Trophoblast cell (in vitro differentiated cells and primary cell): ENCODE measurements around the gene CLMN.

Experiments used
- DNase-seq, 2 donors: peaks; one replicate each; pipeline ENCODE4 v3.0.0-alpha.2; 2016
- H2AFZ ChIP-seq: 2 replicates; pipeline ENCODE4 v1.6.1; 2013; ENCODE audit warnings: low read length, moderate library complexity, mild to moderate bottlenecking; ENCODE audit not compliant: insufficient read depth, poor library complexity
- H2AK5ac ChIP-seq: 2 replicates; pipeline ENCODE4 v1.6.1; 2013; ENCODE audit warnings: mild to moderate bottlenecking, low read length
- H2BK120ac ChIP-seq: 2 replicates; pipeline ENCODE4 v1.6.1; 2013; ENCODE audit warnings: low read length, mild to moderate bottlenecking, moderate library complexity; ENCODE audit not compliant: insufficient read depth, poor library complexity
- H2BK12ac ChIP-seq: 2 replicates; pipeline ENCODE4 v1.6.1; 2013; ENCODE audit warnings: mild to moderate bottlenecking, low read length, moderate library complexity
- H2BK5ac ChIP-seq: 2 replicates; pipeline ENCODE4 v1.6.1; 2013; ENCODE audit warnings: low read length, low read depth, moderate library complexity, mild to moderate bottlenecking; ENCODE audit not compliant: poor library complexity
- H3K14ac ChIP-seq: 2 replicates; pipeline ENCODE4 v1.6.1; 2013; ENCODE audit warnings: mild to moderate bottlenecking, low read length
- H3K18ac ChIP-seq: 2 replicates; pipeline ENCODE4 v1.6.1; 2013; ENCODE audit warnings: mild to moderate bottlenecking, low read length
- H3K23ac ChIP-seq: 2 replicates; pipeline ENCODE4 v1.6.1; 2013; ENCODE audit warnings: low read length
- H3K27ac ChIP-seq: 2 replicates; pipeline ENCODE4 v1.5.1; 2013; ENCODE audit warnings: low read depth, mild to moderate bottlenecking, inconsistent platforms, low read length, moderate library complexity
- H3K27me3 ChIP-seq: 2 replicates; pipeline ENCODE4 v1.6.1; 2013; ENCODE audit warnings: inconsistent platforms, mild to moderate bottlenecking, low read length, moderate library complexity; ENCODE audit not compliant: insufficient read depth
- H3K36me3 ChIP-seq, 2 experiments: 1 replicate in 1 of 2; 2 replicates in 1 of 2; pipeline ENCODE4 v1.6.1; 2013; ENCODE audit warnings: low read length in 2 of 2, mild to moderate bottlenecking in 2 of 2, moderate library complexity in 1 of 2; ENCODE audit not compliant: insufficient read depth in 2 of 2, control insufficient read depth in 1 of 2
- H3K4ac ChIP-seq: 2 replicates; pipeline ENCODE4 v1.6.1; 2013; ENCODE audit warnings: low read depth, mild to moderate bottlenecking, low read length, moderate library complexity
- H3K4me1 ChIP-seq, 2 experiments: 1 replicate in 1 of 2; 2 replicates in 1 of 2; pipeline ENCODE4 v1.6.1; 2013; ENCODE audit warnings: low read length in 2 of 2, mild to moderate bottlenecking in 2 of 2, moderate library complexity in 1 of 2; ENCODE audit not compliant: insufficient read depth in 2 of 2, control insufficient read depth in 1 of 2
- H3K4me2 ChIP-seq: 2 replicates; pipeline ENCODE4 v1.6.1; 2013; ENCODE audit warnings: inconsistent platforms, mild to moderate bottlenecking, low read length, moderate library complexity
- H3K4me3 ChIP-seq: 2 replicates; pipeline ENCODE4 v1.5.1; 2013; ENCODE audit warnings: mild to moderate bottlenecking, low read depth, low read length, inconsistent platforms
- H3K79me1 ChIP-seq: one replicate; pipeline ENCODE4 v1.6.1; 2013; ENCODE audit warnings: low read length
- H3K79me2 ChIP-seq: 2 replicates; pipeline ENCODE4 v1.6.1; 2013; ENCODE audit warnings: low read length, mild to moderate bottlenecking; ENCODE audit not compliant: control insufficient read depth, insufficient read depth, poor library complexity
- H3K9ac ChIP-seq: 2 replicates; pipeline ENCODE4 v1.6.1; 2013; ENCODE audit warnings: mild to moderate bottlenecking, low read length
- H3K9me3 ChIP-seq: 2 replicates; pipeline ENCODE4 v1.6.1; 2013; ENCODE audit warnings: low read depth, mild to moderate bottlenecking, control low read depth, inconsistent platforms, low read length; ENCODE audit not compliant: insufficient read depth
- H4K12ac ChIP-seq: 2 replicates; pipeline ENCODE4 v1.6.1; 2013; ENCODE audit warnings: low read depth, mild to moderate bottlenecking, low read length, moderate library complexity
- H4K8ac ChIP-seq: 2 replicates; pipeline ENCODE4 v1.6.1; 2013; ENCODE audit warnings: low read depth, mild to moderate bottlenecking, low read length, moderate library complexity
- H4K91ac ChIP-seq: one replicate; pipeline ENCODE4 v1.6.1; 2013; ENCODE audit warnings: low read depth, mild to moderate bottlenecking, low read length, moderate library complexity
- WGBS: extraction: QIAGEN DNeasy Blood & Tissue Kit; methylation state at CpG from one replicate; pipeline ENCODE4 v1.1.7; 2013; ENCODE audit warnings: missing lambda C conversion rate; ENCODE audit not compliant: insufficient read length, insufficient coverage; ENCODE audit errors: extremely low coverage; 5-methylcytosine and 5-hydroxymethylcytosine counted together

CLMN gene

DNA sequence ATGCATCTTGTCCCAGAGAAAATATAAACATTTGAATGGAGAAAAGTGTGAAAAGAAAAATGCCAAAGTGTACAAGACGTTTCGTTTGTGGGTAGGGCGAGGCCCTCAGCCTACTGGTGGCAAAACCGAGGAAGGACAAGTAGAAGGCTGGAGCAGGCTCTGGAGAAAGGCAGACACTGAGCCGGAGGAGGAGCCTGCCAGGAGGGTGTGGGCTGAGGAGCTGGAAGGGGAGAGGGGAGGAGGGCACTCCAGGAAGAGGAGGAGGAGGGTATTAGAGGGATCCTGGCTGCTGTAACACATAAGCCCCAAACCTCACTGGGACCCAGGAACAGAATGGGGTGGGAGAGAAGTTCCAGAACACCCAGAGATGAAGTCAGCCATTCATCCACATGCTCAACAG lies 47.7 kb downstream of the CLMN start:
- Histone ChIP-seq H2AFZ (peak overlapping the region; percentile 17), H3K14ac (no peak overlapping the region), H2BK5ac (no peak overlapping the region), H3K79me2 (no peaks in the 10 kb centered on the region), H3K4me3 (no peak overlapping the region), H3K23ac (no peak overlapping the region), H3K18ac (peak overlapping the region; percentile 70), H3K9me3 (no peaks in the 10 kb centered on the region), H4K12ac (no peak overlapping the region), H3K9ac (no peak overlapping the region), H2BK120ac (peak overlapping the region; percentile 3), H3K79me1 (peaks cover 11% of the 10 kb centered on the region), H4K91ac (peak overlapping the region; percentile 75), H2AK5ac (peak overlapping the region; percentile 84), H3K27me3 (no peaks in the 10 kb centered on the region), H3K4me1 (peaks cover 8 to 12% of the 10 kb centered on the region in 2 experiments), H4K8ac (peak overlapping the region; percentile 51), H3K27ac (no peak overlapping the region), H3K4ac (no peak overlapping the region), H3K36me3 (no peaks in the 10 kb centered on the region), H2BK12ac (peak overlapping the region; percentile 76), H3K4me2 (no peak overlapping the region)
- no peak for DNase-seq
- WGBS = 100% methylated on average over 2 of the region's 5 CpGs

DNA sequence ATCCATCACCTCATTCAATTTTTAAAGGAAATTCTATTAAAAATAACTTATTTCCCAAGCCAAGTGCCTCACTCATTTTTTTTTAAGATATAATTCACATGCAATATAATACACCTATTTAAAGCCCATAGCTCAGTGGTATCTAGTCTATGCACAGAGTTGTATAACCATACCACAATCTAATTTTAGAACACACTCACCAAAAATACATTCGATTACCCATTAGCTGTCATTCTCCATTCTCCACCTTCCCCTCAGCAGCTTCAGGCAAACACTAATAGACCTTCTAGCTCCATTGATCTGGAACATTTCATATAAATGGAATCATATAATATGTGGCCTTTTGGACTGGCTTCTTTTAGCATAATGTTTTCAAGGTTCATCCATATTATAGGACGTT lies 49.5 kb downstream of the CLMN start:
- H4K12ac ChIP-seq = no peak overlapping the region
- no peak overlapping the region for H3K4me2 ChIP-seq
- no peaks in the 10 kb centered on the region for H3K27me3 ChIP-seq
- H3K14ac ChIP-seq = no peak overlapping the region
- no peak overlapping the region for H2AK5ac ChIP-seq
- H2BK12ac ChIP-seq = no peak overlapping the region
- H4K8ac ChIP-seq = no peak overlapping the region
- H3K9ac ChIP-seq = no peak overlapping the region
- no peak overlapping the region for H3K4ac ChIP-seq
- H3K27ac ChIP-seq = no peak overlapping the region
- no peaks in the 10 kb centered on the region for H3K9me3 ChIP-seq
- no peak overlapping the region for H3K18ac ChIP-seq
- peaks cover 10 to 15% of the 10 kb centered on the region in 2 experiments for H3K4me1 ChIP-seq
- H2BK5ac ChIP-seq = no peak overlapping the region
- 100% methylated on average over 1 of the region's 2 CpGs for WGBS
- no peaks in the 10 kb centered on the region for H3K36me3 ChIP-seq
- no peak overlapping the region for H2AFZ ChIP-seq
- H2BK120ac ChIP-seq = no peak overlapping the region
- no peak overlapping the region for H3K23ac ChIP-seq
- H3K79me1 ChIP-seq = peaks cover 14% of the 10 kb centered on the region
- H3K4me3 ChIP-seq = no peak overlapping the region
- DNase-seq = no peak
- H4K91ac ChIP-seq = no peak overlapping the region
- H3K79me2 ChIP-seq = no peaks in the 10 kb centered on the region

DNA sequence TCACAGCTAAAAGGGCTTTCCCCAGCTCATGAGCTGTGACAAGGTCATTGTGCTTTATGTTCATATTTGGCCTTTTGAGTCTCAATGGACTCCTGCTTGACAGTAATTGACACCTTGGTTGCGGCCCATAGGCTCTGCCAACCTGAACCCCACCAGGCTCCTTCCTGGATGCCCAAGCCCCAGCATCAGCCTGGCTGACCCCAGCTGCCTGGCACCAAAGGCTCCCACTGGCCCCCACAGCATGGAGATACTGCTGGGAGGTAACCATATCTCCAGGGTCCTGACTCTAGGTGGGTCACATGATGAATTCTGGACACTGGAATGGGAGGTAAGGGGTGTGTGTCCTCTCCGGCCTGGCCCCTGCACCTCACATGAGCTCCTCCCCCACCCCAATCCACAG lies 50.2 kb downstream of the CLMN start:
- Histone ChIP-seq H3K27me3 (no peaks in the 10 kb centered on the region), H4K91ac (peak overlapping the region; percentile 55), H2BK120ac (peak overlapping the region; percentile 19), H3K9me3 (no peaks in the 10 kb centered on the region), H3K79me1 (peaks cover 18% of the 10 kb centered on the region), H3K23ac (no peak overlapping the region), H3K14ac (no peak overlapping the region), H3K4me3 (no peak overlapping the region), H3K9ac (no peak overlapping the region), H4K8ac (no peak overlapping the region), H3K79me2 (no peaks in the 10 kb centered on the region), H3K4me1 (peaks cover 10 to 16% of the 10 kb centered on the region in 2 experiments), H3K36me3 (no peaks in the 10 kb centered on the region), H2BK5ac (peak overlapping the region; percentile 26), H3K4me2 (no peak overlapping the region), H2AK5ac (peak overlapping the region; percentile 52), H4K12ac (no peak overlapping the region), H2BK12ac (peak overlapping the region; percentile 83), H3K27ac (no peak overlapping the region), H2AFZ (no peak overlapping the region), H3K4ac (no peak overlapping the region), H3K18ac (peak overlapping the region; percentile 25)
- DNase-seq = no peak
- WGBS = no CpG with 5 or more reads among the region's 2 CpGs

DNA sequence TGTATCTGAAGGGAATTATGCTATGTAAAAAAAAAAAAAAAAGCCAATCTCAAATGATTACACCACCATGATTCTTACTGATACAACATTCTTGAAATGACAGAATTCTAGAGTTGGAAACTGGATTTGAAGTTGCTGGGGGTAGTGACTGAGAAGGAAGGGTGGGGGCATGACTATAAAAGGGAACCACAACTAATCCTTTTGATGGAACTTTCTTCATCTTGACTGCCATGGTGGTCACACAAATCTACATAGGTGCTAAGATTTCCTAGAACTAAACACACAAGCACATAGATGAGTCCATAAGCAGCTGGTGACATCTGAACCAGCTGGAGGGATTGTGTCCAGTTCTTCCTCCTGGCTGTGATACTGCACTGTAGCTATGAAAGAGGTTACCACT lies 51.4 kb downstream of the CLMN start:
- H3K4me1 ChIP-seq = peaks cover 6 to 12% of the 10 kb centered on the region in 2 experiments
- no peak overlapping the region for H3K18ac ChIP-seq
- no peak overlapping the region for H3K4ac ChIP-seq
- H3K27me3 ChIP-seq = no peaks in the 10 kb centered on the region
- H2BK12ac ChIP-seq = no peak overlapping the region
- no peaks in the 10 kb centered on the region for H3K79me2 ChIP-seq
- H2AK5ac ChIP-seq = no peak overlapping the region
- no peak overlapping the region for H3K27ac ChIP-seq
- H2AFZ ChIP-seq = no peak overlapping the region
- no peak overlapping the region for H2BK5ac ChIP-seq
- H3K23ac ChIP-seq = no peak overlapping the region
- no peak overlapping the region for H2BK120ac ChIP-seq
- H3K9me3 ChIP-seq = no peaks in the 10 kb centered on the region
- peaks cover 16% of the 10 kb centered on the region for H3K79me1 ChIP-seq
- H3K14ac ChIP-seq = no peak overlapping the region
- no peak overlapping the region for H3K4me2 ChIP-seq
- H3K9ac ChIP-seq = no peak overlapping the region
- peak in 1 of 2 donors; percentile 74 for DNase-seq
- H3K36me3 ChIP-seq = no peaks in the 10 kb centered on the region
- H3K4me3 ChIP-seq = no peak overlapping the region
- no peak overlapping the region for H4K8ac ChIP-seq
- H4K12ac ChIP-seq = no peak overlapping the region
- no peak overlapping the region for H4K91ac ChIP-seq
